GM19035 (cell line): ENCODE data around the gene MAP3K8.
"Not testable (repeated sequence)": the region's sequence is repeated elsewhere in the genome, so short reads cannot be mapped to it uniquely, and the experiment has no call there.

Experiments used
- ATAC-seq: cut with Tn5 transposase; IDR thresholded peaks from one replicate; pipeline ENCODE4 v1.9.1; 2021; ENCODE audit not compliant: unreplicated experiment

The MAP3K8 gene

DNA sequence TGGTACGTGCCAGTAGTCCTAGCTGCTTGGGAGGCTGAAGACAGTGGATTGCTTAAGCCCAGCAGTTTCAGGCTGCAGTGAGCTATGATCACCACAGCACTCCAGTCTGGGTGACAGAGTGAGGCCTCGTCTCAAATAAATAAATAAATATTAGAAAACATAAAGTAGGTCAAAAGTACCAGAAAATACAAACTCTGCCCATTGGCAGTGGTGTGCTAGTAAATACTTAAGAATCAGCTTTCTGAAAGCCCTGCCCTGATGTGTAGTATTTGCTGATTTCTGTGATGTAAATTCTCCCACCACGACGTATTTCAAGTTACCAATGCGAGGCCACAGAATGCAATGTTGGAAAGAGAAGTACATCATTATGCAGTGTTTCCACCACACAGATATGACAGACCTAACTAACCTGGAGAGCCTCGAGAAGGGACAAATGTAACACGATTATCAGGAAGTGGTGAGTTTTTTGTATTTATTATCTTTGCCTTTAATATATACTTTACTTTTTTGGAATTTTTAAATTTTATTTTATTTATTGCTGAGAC is 11.8 kb upstream of the MAP3K8 start:
- ATAC-seq: no peak

- no peak for ATAC-seq
These were observed 10.9 kb upstream of the MAP3K8 start for GRCh38 chr10:30422981-30423654.

DNA sequence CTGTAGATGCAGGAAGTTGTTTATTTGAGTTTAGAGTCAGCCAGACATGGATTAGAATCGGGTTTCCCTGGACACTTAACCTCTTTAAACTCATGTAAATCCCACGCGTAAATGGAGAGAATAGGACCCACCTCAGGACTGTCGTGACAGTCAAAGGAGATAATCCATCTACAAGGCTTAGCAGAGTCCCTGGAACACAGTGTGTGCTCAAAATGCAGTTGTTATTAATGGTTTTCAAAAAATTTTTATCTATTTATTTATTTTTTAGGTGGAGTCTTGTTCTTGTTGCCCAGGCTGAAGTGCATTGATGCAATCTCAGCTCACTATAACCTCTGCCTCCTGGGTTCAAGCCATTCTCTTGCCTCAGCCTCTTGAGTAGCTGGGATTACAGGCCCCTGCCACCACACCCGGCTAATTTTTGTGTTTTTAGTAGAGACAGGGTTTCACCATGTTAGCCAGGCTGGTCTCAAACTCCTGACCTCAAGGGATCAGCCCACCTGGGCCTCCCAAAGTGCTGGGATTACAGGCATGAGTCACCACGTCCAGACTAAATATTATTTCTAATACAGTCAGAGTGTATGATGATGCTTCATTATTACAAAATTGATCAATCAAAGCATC is 10.2 kb upstream of the MAP3K8 start:
- ATAC-seq: not testable (repeated sequence)

GRCh38 chr10:30425336-30426075 is 8.5 kb upstream of the MAP3K8 start:
- no peak for ATAC-seq

DNA sequence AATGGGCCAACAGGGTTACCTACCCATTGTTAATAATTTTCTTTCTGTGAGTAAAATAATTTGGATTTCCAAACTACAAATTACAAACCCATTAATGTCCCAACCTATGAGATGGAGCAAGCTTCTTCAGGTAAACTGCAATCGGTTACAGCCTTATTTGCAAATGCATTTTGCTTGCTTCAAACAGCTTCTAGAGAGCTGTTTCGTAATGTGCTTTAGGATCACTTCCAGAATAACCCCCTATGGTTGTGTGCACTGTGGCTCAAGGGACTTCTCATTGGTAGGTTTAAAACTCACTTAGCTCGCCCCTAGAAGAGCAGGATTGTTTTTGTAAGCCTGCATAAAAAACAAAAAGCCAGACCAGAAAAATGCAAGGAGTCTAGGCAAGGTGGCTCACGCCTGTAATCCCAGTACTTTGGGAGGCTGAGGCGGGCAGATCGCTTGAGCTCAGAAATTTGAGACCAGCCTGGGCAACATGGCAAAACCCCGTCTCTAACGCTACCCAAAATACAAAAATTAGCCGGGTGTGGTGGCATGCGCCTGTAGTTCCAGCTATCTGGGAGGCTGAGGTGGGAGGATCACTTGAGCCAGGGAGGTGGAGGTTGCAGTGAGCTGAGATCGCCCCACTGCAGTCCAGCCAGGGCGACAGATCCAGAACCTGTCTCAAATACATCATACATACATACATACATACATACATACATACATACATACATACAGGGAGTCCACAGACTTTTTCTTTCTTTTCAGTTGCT is 3.3 kb upstream of the MAP3K8 start:
- no peak for ATAC-seq

DNA sequence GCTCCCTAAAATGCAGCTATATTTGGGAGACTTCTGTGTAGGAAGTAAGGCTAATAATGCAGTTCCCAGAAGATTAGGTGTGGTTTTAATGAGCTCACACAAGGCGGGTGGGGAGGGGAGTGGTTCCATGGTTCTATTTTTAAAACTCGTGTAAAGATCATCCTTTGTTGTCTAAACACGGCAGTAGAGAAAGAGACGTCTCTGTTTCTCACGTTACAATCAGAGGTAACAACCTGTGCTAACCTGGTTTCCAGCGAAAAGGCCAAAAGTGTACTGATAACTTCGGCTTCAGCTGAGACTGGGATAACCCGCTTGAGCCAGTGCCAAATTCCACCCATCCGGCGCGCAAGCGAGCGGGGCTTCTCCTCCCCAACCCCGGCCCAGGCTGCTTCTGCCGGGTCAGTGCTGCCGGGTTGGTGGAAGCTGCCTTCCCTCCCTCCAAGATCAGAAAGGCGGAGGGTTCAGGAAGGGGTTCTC is 2.5 kb upstream of the MAP3K8 start:
- ATAC-seq: no peak

GRCh38 chr10:30432622-30433305 is 1.2 kb upstream of the MAP3K8 start:
- peak; percentile 13 for ATAC-seq

DNA sequence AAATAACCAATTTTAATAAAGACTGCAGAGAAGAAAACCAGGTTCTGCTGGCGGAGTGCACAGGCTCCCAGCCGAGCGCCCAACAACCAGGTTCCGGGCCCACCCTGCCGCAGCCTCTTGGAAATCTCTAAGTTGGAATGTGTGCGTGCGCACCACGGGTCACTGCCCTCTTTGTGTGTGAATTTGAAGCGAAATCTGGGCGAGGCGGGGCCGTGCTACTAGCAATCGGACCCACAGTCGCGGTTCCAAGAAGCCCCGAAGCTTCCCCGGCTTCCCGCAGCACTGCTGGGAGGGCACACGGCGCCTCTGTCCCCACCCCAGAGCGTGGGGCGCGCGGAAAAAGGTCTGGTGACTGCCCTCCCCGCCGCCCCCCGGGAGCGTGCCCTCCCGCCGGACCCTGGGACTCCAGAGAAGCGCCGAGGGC is 666 bp upstream of the MAP3K8 start:
- ATAC-seq: peak; percentile 32

DNA sequence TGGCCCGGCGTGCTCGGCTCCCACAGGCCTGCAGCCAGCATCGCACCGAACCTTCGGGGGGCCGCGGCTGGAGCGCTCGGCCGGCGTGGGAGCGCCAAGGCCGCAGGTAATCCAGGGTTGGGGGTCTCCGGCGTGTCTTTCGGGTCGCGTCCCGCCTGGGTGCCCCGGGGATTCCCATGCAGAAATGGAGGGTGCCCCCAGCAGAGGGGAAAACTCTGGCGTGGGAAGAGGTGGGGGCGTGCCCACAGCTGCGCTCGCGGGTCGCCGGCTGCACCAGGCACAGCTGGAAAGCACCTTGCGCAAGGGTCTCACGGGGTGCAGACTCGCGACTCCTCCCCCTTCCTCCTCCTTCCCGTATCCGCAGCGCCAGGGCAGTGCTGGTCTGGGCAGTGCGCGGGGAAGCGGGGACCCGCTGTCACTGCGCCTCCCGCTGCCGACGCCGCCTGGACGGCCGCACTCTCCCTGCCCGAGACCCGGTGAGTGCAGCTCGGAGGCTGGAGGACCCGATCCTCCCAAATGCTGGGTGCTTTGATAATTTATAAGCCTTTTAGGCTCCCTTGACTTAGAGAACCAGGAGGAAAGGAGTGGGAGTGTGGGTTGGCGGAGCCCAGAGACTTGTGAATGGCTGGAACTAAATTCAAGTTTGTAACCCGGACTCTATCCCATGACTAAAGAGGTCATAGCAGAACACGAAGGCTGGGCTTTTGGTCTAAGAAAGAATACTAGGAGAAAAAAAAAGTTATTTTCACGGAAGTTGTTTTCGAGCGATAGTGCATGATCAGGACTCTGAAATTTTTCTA is 489 bp downstream of the MAP3K8 start:
- peak; percentile 49 for ATAC-seq

GRCh38 chr10:30435073-30435422 is 1.1 kb downstream of the MAP3K8 start:
- no peak for ATAC-seq

DNA sequence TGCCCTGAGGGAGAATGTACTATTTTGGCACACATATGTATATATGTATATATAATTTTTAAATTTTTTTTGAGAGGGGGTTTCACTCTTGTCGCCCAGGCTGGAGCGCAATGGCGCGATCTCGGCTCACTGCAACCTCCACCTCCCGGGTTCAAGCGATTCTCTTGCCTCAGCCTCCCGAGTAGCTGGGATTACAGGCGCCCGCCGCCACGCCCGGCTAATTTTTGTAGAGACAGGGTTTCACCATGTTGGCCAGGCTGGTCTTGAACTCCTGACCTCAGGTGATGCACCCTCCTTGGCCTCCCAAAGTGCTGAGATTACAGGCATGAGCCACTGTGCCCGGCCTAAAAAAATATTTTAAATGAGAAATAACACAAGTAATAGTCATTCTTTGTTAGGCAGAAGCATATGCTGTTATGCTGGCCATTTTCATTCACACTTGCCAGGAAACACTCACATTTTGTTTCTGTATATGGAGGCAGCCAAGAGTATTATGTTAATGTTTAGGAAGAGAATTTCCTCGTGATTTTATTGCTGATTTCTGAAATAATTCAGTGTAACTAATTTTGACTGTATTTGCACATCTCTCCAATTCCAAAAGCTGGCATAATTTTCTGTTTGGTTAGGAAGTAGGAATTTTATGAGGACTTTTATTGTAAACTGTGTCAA is 1.6 kb downstream of the MAP3K8 start:
- ATAC-seq: not testable (repeated sequence)

- ATAC-seq: no peak
These were observed 2.2 kb downstream of the MAP3K8 start for GRCh38 chr10:30436191-30436611.

DNA sequence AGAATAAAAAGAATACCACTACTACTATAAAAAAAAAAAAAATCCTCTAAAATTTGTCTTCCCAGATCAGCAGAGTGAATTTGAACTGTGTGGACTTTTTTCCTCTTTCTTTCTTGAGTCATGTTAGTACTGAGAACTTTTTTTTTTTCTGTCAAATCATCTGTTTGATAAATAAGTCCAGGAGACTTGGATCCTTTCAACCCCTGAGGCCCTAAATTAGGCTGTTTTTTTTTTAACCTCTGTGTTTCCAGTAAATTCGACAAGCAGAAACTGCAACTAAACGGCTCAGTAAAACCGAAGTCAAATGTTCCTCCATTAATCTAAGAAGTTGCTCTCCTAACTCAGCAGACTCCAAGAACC is 2.7 kb downstream of the MAP3K8 start:
- ATAC-seq: no peak

- no peak for ATAC-seq
These were observed 3.3 kb downstream of the MAP3K8 start for GRCh38 chr10:30437031-30437841.

DNA sequence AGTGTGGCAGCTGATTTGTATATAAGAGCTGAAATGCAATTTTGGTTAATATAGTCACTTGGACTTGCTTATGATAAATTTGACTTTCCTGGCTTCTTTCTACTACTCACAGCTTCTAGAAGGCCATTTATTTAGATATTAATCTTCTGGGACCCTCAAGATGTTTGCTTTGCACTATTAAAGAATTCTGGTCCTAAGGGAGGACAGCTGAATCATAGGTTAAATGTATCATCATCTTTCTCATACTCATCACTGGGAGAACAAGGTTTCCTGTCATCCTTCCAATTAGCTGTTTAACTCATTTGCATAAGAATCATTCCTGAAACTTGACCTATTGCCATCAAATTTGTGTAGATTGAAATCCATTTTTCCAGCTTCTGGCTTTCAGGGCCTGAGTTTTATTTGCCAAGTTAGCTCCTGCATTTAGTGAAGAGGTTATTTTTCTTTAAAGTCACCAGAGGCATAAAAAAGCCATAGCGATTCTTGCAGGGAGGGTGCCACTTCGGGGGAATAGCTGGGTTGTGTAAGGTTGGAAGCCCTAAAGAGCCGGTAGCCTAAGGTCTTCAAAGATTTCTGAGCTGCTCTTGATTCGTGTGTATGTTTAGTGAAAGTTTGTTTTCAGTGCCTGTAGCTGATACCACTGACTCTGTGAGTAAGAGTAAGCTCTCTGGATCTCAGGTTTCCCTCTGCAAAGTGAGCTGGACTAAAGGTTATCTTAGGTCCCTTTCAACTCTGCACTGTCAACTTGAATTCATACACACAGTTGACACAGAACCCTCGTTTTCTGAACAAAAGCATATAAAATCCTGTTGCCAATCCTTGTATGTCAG is 4.3 kb downstream of the MAP3K8 start:
- ATAC-seq: no peak

- no peak for ATAC-seq
These were observed 5.9 kb downstream of the MAP3K8 start for GRCh38 chr10:30439931-30440330.

DNA sequence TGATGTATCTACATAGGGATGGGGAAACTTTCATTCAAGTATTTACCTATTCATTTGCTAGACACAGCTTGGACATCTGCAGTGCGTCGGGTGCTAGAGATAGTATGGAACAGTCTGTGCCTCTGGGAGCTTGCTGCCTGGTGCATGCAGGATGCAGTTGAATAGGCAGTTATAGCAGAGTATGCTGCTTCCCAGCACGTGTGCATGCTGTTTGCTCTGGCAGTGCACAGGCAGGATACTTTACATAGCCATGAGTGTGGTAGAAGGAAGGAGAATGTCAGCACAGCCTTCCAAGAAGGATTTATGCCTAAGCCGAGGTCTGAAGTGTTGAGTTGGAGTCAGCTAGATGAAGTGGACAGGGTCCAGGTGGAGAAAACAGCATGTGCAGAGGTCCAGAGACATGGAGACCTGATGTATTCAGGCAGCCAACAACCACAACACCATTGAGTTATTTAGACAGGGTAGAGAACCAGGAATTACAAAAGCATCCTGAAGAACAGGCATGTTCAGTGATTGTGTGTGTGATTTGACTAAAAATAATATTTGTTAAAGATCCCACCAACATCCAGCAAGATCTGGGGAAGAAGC is 8.1 kb downstream of the MAP3K8 start:
- no peak for ATAC-seq
